SK-N-SH treated with all-trans-retinoic acid at 6 μM for 48 hours (cell line): Measurements from ENCODE around the gene LGSN.

ENCODE experiments used
- CREB5 ChIP-seq: fragments of 250-450 bp; sonication (Bioruptor Pico); IDR thresholded peaks from 2 replicates; pipeline ENCODE4 v1.5.1; 2020; ENCODE audit warnings: low read depth, mild to moderate bottlenecking, moderate library complexity
- PATZ1 ChIP-seq: fragments of 250-450 bp; sonication (Bioruptor Pico); IDR thresholded peaks from 2 replicates; pipeline ENCODE4 v1.8.0; 2020; ENCODE audit warnings: mild to moderate bottlenecking, moderate library complexity, borderline replicate concordance
- ZFP3 ChIP-seq: fragments of 250-450 bp; sonication (Bioruptor Pico); IDR thresholded peaks from 2 replicates; pipeline ENCODE4 v1.5.0; 2020; ENCODE audit warnings: mild to moderate bottlenecking, moderate library complexity

GRCh38 chr6:63352069-63352543, 32.3 kb upstream of the LGSN start:
- TF ChIP-seq CREB5 = no peak
- TF ChIP-seq PATZ1 (CRISPR knock-in tag) = no peak
- TF ChIP-seq ZFP3 = no peak
